Hematopoietic multipotent progenitor cell treated with erythropoietin and hydrocortisone succinate and interleukin-3 and kit ligand, for 4 days (in vitro differentiated cells): ENCODE data around the gene TMEM53.
"Not testable (repeated sequence)": the region's sequence is repeated elsewhere in the genome, so short reads cannot be mapped to it uniquely, and the experiment has no call there.

Experiments used
- DNase-seq: peaks from one replicate; pipeline ENCODE4 v3.0.0-alpha.2; 2015

The TMEM53 gene

DNA sequence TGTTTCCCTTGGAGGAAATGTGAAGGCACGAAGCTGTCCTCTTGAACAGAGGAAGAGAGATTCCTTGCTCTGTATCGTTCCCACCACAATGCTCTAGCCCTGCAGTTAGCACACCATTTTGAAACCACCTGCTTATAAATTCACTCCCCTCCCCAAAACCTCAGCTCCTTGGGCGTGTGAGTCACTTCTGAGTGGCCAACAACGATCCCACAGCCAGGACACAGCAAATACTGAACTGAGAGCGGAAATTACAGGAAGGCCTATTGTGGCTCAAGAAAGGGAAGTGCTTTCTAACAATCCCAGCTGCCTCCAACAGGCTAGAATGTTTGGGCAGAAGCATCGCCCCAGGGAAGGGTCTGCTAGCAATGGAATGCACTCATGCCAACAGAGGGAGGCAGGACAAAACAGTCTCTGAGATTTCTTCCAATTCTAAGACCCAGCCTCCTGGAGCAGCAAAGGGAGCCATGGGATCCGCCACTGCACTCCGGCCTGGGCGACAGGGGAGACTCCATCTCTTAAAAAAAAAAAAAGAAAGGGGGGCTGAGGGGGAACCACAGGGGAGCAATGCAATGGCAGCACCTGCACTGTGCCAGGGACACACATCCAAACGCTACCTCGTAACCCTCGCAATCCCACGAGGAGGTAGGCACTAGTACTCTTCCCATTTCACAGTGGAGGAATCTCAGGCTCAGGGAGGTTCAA lies 1.9 kb downstream of the TMEM53 start:
- peak; percentile 95 for DNase-seq

DNA sequence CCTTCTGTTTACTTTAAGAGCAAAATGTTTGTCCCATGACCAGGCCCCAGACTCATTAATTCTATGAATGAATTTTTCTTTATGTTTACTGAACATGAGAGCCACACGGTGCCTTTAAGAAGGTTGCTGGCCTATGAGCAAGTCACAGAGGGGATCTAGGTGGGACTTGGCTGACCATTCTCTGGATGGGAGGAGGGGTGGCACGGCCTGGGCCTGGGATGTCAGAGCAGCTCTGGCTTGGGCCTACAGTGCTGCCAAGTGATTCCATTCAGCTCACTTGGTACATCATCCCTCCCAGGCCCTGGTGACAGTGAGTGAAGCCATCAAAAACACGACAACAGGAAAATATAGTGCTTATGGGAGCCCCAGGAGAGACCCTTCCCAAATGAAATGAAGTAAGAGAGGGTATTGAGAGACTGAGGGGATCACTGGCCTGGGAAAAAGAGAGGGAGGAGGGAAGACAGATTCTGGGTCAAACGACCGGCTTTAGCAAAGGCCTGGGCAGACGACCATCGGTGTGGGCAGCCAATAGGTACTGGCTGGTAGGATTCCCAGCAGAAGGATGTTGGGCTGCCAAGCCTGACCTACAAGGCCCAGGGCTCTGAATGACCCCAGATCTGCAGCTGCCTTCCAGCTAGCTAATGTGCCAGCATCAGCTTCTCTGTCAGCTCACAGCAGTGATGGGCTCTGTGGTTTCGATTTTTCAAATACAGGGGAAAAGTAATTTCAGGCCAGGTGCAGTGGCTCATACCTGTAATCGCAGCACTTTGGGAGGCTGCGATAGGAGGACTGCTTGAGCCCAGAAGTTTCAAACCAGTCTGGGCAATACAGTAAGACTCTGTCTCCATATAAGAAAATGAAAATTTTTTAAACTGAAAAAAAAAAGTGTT lies 3.3 kb downstream of the TMEM53 start:
- DNase-seq: no peak

DNA sequence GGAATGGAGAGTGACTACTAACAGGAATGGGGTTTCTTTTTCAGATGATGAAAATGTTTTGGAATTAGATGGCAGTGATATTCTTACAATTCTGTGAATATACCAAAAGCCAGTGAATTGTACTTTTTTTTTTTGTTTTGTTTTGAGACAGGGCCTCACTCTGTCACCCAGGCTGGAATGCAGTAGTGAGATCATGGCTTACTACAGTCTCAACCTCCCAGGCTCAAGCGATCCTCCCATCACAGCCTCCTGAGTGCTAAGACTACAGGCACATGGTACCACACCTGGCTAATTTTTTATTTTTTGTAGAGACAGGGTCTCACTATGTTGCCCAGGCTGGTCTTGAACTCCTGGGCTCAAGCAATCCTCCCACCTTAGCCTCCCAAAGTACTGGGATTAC lies 7.6 kb downstream of the TMEM53 start:
- DNase-seq: not testable (repeated sequence)

DNA sequence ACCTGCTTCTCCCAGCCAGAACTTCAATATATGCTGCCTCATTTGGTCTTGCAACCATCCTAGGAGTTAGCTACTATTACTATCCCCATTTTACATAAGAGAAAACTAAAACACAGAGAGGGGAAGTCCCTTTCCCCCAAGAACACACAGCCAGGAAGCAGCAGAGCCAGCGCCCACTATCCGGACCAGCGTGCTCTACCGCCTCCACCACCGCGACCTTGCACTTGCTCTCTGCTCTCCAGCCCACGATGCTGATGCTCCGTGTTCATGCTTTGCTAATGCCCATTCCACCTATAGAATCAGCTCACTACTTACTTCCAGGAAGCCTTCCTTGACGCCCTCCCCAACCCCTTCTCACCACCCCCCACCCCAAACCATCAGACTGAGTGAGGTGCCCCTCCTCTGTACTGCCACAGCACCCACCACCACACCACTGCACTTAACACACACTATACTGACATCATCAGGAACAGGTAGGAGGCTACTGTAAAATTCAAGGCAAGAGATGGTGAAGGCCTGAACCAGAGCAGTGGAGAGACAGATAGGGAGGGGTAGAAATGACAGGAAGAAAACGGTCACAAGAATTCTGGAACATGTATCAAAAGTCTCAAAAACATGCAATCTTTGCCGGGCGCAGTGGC lies 9.4 kb downstream of the TMEM53 start:
- peak; percentile 46 for DNase-seq

DNA sequence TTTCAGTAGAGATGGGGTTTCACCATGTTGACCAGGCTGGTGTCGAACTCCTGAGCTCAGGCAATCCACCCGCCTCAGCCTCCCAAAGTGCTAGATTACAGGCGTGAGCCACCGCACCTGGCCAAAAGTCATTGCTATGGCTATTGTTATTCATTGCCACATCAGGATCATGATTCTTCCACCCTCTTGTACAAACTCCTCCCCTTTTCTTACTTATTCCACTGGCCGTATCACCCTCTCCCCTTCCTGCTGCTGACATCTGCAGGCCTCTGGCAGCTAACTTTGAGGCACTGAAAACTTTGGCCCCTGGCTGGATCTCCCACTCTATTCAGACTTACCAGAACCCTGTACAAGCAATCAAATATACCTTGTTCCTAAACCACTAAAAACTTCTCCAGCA lies 10.9 kb downstream of the TMEM53 start:
- no peak for DNase-seq

DNA sequence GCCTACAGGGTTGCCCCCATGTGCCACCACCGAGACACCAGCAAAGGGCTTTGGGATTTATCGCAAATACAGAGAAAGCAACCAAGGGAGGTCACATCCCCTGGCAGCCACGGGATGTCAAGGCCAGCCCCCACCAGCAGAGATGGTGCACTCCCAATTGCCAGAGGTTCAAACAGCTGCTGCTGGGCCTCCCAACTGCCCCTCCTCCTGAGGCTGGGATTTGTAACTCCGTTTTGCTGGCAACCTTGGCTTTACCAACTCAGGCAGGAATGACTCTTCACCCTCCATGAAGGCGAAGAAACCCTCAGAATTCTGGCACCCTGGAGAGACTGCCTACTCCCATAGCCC lies 11.6 kb downstream of the TMEM53 start:
- no peak for DNase-seq

DNA sequence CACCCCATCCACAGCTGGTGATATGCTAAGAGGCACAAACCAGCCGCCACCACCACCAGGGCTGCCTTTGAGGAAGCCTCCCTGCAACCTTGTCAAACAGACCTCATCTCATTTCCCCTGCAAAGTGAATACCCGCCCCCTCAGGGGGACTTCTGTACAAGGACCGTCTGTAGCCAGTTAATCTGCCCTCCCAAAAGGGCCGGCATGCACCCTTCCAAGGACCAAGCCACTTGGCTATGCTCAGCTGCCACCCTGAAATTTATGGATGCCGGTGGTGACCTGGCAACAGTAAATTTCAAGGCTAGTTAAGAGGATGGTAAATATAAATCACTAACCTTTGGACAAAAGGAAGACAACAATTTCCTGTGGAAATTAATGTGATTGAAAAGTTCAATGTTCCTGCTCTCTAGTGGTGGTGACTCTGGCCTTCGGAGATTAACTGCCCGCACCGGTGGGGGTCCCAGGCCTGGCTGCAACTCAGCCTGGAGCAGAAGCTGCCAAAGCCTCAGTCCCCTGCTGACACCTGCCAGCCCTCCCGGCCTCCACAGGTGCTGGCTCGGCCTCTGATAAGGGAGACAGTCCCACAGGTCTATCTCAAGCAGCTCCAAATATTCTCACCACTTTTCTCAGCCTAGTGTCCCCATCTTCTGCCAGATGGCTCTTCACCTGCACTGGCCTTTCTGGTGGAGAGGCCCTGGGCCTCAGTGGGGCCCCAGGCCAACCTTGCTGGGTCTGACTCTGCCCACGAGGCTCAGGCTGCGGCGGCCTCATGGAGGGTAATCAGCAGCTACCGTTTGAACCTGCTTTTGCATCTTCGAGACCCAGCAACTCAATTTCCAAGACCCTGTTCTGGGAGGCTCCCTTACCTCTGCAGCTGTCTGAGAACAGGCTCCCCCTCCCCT lies 12.2 kb downstream of the TMEM53 start:
- DNase-seq: peak; percentile 53

DNA sequence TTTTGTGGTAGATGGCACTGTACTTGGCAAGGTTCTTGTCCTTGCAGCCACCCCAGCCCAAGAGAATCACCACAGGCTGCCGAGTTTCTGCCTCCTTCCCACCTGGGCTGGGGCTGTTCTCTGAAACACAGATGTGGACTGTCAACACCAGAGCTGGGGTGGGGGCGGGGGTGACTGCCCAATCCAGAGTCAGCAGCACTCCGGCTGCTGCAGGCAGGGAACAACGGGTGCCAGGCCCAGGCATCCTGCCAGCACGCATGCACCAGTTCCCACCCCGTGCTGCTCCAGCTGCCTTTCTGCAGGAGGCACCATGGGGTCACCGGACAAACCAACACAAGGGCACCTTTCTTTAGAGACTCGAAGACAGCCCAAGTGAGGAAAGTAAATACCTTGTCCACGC lies 14.1 kb downstream of the TMEM53 start:
- no peak for DNase-seq

DNA sequence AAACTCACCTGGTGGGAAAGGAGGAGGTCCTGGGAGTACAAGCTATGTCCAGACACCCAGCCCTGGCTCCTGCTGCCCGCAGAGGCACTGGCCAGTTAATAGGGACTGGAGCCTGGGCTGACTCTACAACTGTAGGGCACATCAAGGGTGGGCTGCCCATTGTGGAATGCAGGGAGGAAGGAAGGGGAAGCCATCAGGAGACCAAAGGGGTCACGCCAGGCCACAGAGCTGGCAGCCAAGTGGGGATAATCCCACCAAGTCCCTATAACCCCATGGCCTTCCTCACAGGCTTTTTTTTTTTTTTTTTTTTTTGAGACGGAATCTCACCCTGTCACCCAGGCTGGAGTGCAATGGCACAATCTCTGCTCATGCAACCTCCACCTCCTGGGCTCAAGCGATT lies 14.7 kb downstream of the TMEM53 start:
- no peak for DNase-seq

DNA sequence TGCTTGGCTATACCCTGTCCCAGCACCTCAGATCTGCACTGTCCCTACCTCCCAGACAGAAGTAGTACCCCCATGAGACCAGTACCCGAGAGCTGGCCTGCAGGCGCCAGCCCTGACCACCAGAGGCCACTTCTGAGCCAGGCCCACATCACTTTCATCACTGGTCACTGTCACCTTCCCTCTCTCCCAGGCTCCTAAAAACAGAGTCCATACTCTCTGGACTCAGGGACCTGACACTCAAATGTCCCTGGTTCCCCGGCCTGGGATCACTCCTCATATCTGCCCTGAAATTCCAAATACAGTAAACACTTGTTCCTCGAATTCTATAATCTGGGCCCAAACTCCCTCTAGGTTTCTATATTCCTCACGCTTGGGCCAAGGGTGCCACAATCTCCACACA lies 18.7 kb downstream of the TMEM53 start:
- peak; percentile 51 for DNase-seq

DNA sequence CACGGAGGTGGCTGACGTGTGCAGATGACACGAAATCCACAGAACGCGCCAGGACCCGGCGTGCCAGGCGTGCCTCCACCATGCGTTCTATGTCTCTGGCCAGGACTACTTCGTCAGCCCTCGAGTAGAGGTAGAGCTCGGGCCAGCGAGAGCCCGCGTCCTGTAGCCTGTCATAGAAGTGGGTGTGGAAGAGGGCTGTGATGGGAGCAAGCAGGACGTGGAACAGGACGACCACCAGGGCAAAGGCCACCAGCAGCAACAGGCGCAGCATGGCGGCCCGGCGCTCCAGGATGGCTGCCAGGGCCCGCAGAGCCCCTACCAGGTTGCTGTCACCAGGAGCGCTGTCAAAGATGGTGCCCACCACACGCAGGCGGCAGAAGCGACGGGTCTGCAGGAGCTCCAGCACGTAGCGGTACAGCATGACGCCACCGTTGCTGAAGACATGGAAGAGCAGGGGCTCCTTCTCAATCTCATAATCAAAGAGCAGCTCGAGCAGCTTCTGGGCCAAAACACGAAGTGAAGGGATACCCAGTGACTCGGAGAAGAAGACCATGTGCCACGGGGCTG lies 19.6 kb downstream of the TMEM53 start:
- DNase-seq: no peak

DNA sequence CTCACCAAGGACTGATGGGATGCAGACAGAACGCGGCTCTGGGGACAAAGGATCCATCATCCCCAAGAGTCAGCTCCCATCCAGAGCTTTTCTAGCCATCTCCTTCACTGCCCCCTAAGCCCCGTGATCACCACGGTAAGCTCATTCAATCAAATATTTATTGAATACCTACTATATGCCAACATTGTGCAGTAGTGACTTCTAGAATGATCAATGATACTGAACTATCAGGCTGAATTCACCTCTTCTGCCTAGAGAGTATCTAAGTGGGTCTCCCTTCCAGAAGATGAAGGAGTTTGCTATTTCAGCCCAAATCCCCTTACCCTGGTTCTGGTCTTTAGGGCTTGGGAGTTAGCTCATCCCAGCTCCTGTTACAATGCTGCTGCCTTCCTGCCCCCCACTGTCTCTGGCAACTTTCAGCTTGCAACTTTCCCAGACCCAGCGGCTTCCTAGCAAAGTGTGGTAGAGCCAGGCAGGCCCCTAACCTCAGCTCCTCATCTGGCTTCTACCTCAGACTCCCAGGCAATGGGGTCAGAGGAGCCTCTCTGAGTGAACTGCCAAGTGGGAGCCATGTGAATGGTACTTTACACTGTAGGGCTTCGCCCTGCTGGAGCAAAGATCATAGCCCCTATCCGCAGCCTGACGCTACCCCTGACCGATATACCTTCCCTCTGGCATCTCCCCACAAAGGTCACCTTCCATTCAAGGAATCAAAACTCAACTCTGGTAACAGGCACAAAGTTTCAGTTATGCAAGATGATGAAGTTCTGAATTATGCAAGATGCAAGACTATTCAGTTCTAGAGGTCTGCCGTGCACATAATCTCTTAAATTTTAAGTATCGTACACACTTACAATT lies 20.9 kb downstream of the TMEM53 start:
- no peak for DNase-seq

DNA sequence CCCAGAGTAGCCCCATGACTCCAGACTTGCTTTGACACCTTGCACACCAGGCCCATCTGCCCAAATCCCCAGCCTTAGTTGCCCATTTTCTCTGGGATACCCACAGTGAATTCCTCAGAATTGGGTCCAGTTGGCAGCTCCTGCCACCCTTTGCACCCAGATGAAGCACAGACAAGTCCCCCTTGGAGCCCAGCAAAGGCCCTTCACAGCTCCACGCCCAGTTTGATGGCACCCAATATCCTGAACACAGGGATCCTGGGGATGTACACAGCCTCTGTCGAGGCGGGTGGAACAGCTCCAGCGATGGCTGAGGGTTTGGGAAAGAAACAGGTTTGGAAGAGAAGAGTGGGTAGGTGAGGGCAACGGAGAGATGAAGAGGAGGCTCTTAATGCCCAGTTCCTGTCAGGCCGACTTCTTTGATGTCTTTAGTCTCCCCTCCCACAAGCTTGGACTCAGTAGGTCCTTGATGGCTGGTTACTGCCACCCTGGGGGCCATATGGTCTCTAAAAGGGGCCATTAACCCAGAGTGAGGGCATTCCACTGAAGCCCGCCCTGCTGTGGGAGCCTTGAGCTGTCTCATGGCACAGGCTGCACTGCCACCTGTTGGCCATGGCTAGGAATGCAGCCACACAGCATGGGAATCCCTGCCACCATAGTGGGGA lies 21.7 kb downstream of the TMEM53 start:
- peak; percentile 85 for DNase-seq

DNA sequence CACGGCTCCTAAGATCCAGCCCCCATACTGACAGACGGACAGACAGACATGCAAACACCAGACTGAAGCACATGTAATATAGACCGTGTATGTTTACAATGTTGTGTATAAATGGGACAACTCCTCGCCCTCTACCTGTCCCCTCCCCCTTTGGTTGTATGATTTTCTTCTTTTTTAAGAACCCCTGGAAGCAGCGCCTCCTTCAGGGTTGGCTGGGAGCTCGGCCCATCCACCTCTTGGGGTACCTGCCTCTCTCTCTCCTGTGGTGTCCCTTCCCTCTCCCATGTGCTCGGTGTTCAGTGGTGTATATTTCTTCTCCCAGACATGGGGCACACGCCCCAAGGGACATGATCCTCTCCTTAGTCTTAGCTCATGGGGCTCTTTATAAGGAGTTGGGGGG lies 23.2 kb downstream of the TMEM53 start:
- DNase-seq: no peak

DNA sequence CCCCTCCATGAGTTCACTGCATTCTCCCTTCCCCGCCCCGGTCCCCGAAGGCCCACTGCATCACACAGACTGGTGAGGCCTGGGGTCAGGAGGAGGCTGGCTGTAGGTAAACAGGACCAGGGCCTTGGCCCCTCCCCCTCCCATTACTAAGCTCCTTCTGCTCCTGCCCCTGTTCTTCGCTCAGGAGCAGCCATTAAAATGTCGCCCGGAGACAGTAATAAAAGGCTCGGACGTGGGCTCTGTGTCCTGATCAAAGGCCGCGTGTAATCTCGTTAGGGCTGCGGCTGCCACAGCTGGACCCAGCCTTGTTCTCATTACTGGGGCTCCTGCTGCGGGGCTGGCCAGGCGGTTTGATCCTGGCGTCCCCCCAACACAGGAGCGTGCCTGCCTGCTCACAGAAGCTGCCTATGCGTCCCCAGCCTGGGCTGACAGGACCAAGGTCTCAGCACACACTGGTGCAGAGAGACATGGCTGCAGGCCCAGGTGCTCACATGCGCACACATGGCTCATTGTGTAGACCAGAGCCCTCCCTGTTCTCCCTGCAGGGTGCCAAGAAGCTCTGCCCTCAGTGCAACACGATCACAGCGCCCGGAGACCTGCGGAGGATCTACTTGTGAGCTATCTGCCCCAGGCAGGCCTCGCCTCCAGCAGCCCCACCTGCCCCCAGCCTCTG lies 24.0 kb downstream of the TMEM53 start:
- DNase-seq: no peak

DNA sequence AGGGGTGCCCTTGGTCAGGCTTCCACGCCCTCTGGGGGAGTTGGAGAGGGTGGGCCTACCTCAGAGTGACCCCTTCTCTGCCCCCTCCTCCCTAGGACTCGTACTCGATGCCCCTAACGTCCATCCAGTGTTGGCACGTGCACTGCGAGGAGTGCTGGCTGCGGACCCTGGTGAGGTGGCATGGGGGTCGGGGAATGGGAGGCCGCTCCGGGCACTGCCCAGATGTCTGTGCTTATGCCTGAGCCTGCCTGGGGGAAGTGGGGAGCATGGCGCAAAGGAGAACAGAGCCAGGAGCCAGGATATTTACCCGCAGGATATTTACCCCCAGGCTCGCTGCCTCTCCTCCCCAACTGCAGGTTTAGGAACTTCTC lies 24.5 kb downstream of the TMEM53 start:
- no peak for DNase-seq

DNA sequence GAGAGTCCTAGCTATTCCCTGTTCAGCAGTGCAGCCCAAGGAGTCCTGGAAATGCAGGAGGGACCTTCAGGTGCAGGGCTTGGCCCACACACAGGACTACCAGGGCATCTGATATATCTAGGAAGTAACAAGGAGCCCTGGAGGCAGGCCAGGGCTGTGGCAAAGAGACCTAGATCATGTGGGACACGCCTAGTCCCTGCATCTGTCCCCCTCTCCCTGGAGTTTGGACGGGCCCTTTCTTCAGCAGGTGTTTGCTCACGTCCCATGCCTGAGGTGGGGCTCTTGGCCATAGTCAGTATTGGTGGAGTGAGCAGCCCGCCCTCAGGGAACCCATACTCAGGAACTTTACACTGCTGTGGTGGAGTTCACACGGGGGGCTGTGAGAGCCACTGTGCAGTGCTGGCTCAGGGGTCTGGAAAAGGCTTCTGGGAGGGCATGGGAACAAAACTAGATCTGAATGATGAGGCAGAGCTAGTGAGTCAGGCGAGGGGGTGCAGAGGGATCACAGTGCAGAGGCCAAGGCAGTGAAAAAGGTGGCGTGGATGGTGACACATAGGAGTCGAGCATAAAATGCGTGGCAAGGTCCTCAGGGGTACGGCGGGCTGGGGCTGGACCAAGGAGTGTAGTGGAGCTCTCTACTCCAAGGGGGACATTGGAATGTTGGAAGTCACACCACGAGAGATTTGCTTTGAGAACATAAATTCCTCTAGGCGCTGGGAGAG lies 25.6 kb downstream of the TMEM53 start:
- no peak for DNase-seq

DNA sequence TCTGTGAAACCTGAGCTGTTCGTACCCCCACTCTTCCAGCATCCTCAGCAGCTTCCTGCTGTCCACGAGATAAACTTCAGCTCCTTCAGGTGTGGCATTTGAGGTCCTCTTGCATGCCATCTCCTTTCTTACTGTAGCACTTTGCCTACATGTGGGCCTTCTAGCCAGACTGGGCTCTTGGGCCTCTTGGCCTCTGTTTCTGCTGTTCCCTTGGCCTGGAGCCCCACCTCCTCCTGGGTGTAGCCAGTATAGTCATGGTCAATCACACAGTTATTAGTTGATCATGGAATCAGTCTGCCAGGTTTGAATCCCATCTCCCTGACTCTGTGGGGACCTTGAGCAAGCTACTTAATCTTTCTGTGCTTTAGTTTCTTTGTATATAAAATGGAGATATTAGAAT lies 26.4 kb downstream of the TMEM53 start:
- no peak for DNase-seq

DNA sequence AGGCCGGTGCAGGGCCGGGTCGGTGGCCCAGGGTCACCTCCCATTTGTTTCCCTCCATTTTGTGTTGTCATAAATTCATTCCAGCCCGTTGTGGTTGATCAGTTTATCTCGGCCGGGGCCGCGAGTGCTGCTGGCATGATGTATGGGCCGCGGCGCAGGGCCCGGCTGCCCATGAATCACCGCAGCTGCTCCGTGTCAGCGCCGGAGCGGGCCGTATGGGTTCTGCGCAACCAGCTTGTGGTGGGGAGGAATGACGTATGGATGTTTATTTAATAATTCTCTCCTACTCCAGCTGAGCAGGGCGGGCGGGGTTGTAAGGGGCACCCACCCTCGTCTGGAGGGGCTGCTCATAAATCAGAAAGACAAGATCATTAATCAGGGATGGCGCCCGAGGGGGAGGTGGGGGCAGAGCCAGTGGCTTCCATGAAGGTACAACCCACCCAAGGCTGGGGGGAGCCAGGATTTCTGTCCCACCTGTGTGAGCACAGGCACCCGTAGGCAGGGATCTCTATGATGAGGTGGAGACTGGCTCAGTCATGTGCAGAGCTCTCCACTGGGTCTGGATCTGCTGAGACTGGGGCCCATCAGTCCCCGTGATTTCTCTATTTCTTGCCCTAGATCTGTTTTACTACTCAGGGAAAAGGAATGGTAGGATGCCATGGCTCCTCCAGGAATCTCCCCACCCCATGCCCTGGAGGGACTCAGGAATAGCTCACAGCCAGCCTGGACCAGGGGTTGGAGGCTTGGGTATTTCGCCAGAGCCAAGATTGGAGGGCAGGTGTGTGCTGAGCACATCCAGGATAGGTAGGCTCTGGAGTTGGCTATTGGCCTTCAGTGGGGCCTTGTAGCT lies 27.8 kb downstream of the TMEM53 start:
- no peak for DNase-seq
